ENCODE results near the gene IL11. TPM values are rescaled to one million over a fixed set of nuclear protein-coding genes. Genes with fewer than 3 reads are reported as not detected.

Gene IL11
- total and polyA plus RNA-seq, 2 of the 13 experiments (the other 11 are each of a cell fraction or from before 2014, with no cell fraction given): 2.5 to 2.9 TPM

DNA sequence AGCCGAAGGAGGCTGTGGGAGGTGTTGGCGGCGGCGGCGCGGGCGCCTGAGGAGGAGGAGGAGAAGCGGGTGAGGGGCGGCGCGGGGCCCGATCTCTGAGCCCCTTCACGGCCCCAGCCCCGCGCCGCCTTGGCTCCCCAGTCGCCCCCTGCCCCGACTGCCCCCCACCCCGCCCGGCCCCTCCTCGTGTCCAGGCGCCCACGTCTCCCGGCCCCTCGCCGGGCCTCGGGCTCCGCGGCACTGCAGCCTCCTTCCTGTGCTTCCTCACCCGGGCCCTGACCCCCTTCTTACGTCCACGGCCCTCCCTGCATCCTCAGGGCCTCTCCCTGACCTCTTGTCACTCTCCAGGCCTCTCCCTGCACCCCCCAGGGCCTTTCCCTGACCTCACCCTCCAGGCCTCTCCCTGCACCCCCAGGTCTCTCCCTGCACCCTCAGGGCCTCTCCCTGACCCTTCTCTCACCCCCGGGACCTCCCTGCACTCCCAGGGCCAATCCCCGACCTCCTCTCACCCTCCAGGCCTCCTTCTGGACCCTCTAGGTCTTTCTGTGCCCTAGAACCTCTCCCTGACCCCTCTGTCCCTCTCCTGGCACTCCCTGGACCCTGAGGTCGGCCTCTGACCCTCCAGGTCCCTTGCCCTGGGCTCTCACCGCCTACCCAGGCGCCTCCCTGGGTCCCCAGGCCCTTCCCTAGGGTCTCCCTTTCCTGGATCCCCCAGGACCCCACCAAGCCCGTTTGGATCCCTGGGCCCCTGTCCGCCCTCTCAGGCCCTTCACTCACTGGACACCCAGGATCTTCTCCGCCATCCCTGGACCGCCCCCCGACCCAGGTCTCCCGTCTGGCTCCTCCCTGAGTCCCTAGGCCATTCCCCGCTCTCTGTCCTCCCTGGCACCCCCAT lies 30.1 kb downstream of the IL11 start (continued):
- TF ChIP-seq, protein P1, sequence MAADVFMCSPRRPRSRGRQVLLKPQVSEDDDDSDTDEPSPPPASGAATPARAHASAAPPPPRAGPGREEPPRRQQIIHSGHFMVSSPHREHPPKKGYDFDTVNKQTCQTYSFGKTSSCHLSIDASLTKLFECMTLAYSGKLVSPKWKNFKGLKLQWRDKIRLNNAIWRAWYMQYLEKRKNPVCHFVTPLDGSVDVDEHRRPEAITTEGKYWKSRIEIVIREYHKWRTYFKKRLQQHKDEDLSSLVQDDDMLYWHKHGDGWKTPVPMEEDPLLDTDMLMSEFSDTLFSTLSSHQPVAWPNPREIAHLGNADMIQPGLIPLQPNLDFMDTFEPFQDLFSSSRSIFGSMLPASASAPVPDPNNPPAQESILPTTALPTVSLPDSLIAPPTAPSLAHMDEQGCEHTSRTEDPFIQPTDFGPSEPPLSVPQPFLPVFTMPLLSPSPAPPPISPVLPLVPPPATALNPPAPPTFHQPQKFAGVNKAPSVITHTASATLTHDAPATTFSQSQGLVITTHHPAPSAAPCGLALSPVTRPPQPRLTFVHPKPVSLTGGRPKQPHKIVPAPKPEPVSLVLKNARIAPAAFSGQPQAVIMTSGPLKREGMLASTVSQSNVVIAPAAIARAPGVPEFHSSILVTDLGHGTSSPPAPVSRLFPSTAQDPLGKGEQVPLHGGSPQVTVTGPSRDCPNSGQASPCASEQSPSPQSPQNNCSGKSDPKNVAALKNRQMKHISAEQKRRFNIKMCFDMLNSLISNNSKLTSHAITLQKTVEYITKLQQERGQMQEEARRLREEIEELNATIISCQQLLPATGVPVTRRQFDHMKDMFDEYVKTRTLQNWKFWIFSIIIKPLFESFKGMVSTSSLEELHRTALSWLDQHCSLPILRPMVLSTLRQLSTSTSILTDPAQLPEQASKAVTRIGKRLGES (CRISPR knock-in tag; IDR thresholded peaks at IDR 0.05; ENCODE audit: borderline replicate concordance): no peak
- TF ChIP-seq ZBTB1 (CRISPR knock-in tag; IDR thresholded peaks at IDR 0.05; ENCODE audit: borderline replicate concordance): no peak
- TF ChIP-seq CAMTA2 (CRISPR knock-in tag; IDR thresholded peaks at IDR 0.05; ENCODE audit: borderline replicate concordance): no peak
- TF ChIP-seq ZNF180 (CRISPR knock-in tag; IDR thresholded peaks at IDR 0.05; ENCODE audit: borderline replicate concordance, low read depth): no peak
- no peak for TF ChIP-seq HNRNPL (IDR thresholded peaks at IDR 0.05; ENCODE audit: low read depth, low read length)
- TF ChIP-seq KAT8 (CRISPR knock-in tag; IDR thresholded peaks at IDR 0.05): no peak
- no peak for TF ChIP-seq REL (CRISPR knock-in tag; conservative IDR thresholded peaks at IDR 0.05)
- no peak for TF ChIP-seq ZNF552 (CRISPR knock-in tag; IDR thresholded peaks at IDR 0.05; ENCODE audit: borderline replicate concordance)
- TF ChIP-seq ZNF205 (CRISPR knock-in tag; IDR thresholded peaks at IDR 0.05): no peak
- no peak for TF ChIP-seq TBP (CRISPR knock-in tag; IDR thresholded peaks at IDR 0.05)
- no peak; the same call in 1 of the 2 replicates for TF ChIP-seq ZNF777 (CRISPR knock-in tag; IDR thresholded peaks at IDR 0.05)
- TF ChIP-seq TP53 (CRISPR knock-in tag; conservative IDR thresholded peaks at IDR 0.05): no peak
- no peak for TF ChIP-seq SAFB2 (CRISPR knock-in tag; IDR thresholded peaks at IDR 0.05; ENCODE audit: borderline replicate concordance, low read depth)
- no peak for TF ChIP-seq ZNF713 (CRISPR knock-in tag; IDR thresholded peaks at IDR 0.05)
- no peak for TF ChIP-seq HOXA9 (CRISPR knock-in tag; IDR thresholded peaks at IDR 0.05; ENCODE audit: borderline replicate concordance)
- TF ChIP-seq, protein P2, sequence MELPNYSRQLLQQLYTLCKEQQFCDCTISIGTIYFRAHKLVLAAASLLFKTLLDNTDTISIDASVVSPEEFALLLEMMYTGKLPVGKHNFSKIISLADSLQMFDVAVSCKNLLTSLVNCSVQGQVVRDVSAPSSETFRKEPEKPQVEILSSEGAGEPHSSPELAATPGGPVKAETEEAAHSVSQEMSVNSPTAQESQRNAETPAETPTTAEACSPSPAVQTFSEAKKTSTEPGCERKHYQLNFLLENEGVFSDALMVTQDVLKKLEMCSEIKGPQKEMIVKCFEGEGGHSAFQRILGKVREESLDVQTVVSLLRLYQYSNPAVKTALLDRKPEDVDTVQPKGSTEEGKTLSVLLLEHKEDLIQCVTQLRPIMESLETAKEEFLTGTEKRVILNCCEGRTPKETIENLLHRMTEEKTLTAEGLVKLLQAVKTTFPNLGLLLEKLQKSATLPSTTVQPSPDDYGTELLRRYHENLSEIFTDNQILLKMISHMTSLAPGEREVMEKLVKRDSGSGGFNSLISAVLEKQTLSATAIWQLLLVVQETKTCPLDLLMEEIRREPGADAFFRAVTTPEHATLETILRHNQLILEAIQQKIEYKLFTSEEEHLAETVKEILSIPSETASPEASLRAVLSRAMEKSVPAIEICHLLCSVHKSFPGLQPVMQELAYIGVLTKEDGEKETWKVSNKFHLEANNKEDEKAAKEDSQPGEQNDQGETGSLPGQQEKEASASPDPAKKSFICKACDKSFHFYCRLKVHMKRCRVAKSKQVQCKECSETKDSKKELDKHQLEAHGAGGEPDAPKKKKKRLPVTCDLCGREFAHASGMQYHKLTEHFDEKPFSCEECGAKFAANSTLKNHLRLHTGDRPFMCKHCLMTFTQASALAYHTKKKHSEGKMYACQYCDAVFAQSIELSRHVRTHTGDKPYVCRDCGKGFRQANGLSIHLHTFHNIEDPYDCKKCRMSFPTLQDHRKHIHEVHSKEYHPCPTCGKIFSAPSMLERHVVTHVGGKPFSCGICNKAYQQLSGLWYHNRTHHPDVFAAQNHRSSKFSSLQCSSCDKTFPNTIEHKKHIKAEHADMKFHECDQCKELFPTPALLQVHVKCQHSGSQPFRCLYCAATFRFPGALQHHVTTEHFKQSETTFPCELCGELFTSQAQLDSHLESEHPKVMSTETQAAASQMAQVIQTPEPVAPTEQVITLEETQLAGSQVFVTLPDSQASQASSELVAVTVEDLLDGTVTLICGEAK (IDR thresholded peaks at IDR 0.05): no peak
- TF ChIP-seq, protein P2 (CRISPR knock-in tag; IDR thresholded peaks at IDR 0.05): no peak
- no peak for TF ChIP-seq ZNF652 (CRISPR knock-in tag; IDR thresholded peaks at IDR 0.05; ENCODE audit: borderline replicate concordance, low read depth)
